Subcutaneous abdominal adipose tissue (tissue), 5 donors: ENCODE measurements around the gene CTNND2.

Experiments
- H3K27ac ChIP-seq: one replicate; pipeline ENCODE4 v1.7.0; 2013; ENCODE audit warnings: low read depth, mild to moderate bottlenecking, inconsistent platforms, low read length, moderate library complexity
- H3K27me3 ChIP-seq, 5 donors: one replicate each; pipeline ENCODE4 v1.7.0; 2013; ENCODE audit warnings: low read length in 5 of 5, inconsistent platforms in 1 of 5; ENCODE audit not compliant: control insufficient read depth in 5 of 5, insufficient read depth in 4 of 5
- H3K36me3 ChIP-seq, 5 donors: one replicate each; pipeline ENCODE4 v1.7.0; 2013; ENCODE audit warnings: low read length in 5 of 5; ENCODE audit not compliant: control insufficient read depth in 5 of 5, insufficient read depth in 5 of 5
- H3K4me1 ChIP-seq, 5 donors: one replicate each; pipeline ENCODE4 v1.7.0; 2013; ENCODE audit warnings: low read length in 5 of 5, mild to moderate bottlenecking in 3 of 5, moderate library complexity in 1 of 5; ENCODE audit not compliant: control insufficient read depth in 5 of 5, insufficient read depth in 5 of 5
- H3K4me3 ChIP-seq, 5 donors: one replicate each; pipeline ENCODE4 v1.7.0; 2013; ENCODE audit warnings: low read length in 5 of 5, low read depth in 1 of 5
- H3K9ac ChIP-seq, 5 donors: one replicate each; pipeline ENCODE4 v1.7.0; 2013; ENCODE audit warnings: low read length in 5 of 5, mild to moderate bottlenecking in 4 of 5, moderate library complexity in 3 of 5
- H3K9me3 ChIP-seq, 5 donors: one replicate each; pipeline ENCODE4 v1.7.0; 2013; ENCODE audit warnings: low read length in 5 of 5; ENCODE audit not compliant: control insufficient read depth in 5 of 5
- donor health status: healthy.
- donor health status: healthy.
- donor health status: healthy.
- donor health status: healthy.
- donor health status: healthy.

Gene CTNND2

DNA sequence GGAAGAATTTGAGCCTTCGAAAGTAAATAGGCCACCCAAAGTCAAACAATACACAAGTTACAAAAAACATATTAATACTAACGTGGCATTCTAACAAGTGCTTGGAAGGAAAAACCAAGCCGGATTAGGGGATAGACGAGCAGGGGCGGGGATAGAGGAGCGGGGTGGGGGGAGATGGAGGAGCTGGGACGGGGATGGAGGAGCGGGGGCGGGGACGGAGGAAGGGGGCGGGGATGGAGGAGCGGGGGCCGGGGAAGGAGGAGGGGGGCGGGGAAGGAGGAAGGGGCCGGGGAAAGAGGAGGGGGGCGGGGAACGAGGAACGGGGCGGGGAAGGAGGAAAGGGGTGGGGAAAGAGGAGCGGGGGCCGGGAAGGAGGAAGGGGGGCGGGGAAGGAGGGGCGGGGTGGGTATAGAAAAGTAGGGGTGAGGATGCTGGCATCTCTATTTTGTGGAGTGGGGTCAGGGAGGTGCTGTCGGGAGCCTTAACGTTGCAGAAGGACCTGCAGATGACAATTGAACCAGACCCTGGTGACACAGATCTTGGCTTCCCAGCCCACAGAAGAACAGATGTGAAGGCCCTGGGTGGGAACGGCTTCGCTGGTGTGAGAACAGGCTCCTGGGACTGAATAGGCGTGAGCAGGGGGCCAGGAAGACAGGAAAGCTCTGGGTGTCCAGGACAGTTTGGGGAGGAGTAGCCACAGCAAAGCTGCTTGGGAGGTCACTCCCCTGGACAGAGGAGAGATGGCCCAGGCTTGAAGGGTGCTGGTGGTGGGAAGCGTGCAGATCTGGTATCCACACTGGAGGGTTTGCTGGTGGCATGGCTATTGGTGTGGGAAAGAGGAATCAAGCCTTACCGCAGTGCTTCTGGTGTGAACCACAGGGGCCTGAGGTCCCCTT is 909.9 kb downstream of the CTNND2 start:
- Histone ChIP-seq H3K4me3 (no peak overlapping the region), H3K27ac (no peak overlapping the region), H3K9me3 (peaks cover 0 to 3% (median 0%) of the 10 kb centered on the region in 5 donors)

DNA sequence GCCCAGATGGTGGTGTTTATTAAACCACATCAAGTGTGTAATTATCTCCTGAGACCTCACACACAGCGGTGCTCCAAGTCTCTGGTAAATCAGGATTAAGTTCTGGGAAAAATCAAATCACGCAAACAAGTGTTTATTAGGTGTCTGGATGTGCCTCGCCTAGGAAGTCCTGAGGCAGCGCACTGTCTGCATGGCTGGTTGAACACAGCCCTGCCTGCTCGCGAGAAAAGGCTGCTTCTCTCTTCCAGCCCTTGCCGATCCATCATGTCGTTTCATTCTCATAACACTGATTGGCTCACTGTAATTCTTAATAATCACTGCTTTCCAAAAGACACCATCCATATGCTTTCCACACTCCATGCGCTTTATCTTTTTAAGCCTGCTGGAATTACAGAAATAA is 913.6 kb downstream of the CTNND2 start:
- Histone ChIP-seq H3K9ac (no peak overlapping the region), H3K27me3 (peaks cover 3 to 23% (median 13%) of the 10 kb centered on the region in 5 donors), H3K27ac (no peak overlapping the region), H3K36me3 (no peaks in the 10 kb centered on the region), H3K4me3 (no peak overlapping the region), H3K4me1 (peaks cover 0 to 3% (median 0%) of the 10 kb centered on the region in 5 donors), H3K9me3 (peaks cover 0 to 3% (median 0%) of the 10 kb centered on the region in 5 donors)

More for the DNA sequence above, 909.9 kb downstream of the CTNND2 start:
- Histone ChIP-seq H3K27me3 (peaks cover 0 to 9% (median 4%) of the 10 kb centered on the region in 5 donors), H3K9ac (no peak overlapping the region), H3K4me1 (no peaks in the 10 kb centered on the region), H3K36me3 (no peaks in the 10 kb centered on the region)

DNA sequence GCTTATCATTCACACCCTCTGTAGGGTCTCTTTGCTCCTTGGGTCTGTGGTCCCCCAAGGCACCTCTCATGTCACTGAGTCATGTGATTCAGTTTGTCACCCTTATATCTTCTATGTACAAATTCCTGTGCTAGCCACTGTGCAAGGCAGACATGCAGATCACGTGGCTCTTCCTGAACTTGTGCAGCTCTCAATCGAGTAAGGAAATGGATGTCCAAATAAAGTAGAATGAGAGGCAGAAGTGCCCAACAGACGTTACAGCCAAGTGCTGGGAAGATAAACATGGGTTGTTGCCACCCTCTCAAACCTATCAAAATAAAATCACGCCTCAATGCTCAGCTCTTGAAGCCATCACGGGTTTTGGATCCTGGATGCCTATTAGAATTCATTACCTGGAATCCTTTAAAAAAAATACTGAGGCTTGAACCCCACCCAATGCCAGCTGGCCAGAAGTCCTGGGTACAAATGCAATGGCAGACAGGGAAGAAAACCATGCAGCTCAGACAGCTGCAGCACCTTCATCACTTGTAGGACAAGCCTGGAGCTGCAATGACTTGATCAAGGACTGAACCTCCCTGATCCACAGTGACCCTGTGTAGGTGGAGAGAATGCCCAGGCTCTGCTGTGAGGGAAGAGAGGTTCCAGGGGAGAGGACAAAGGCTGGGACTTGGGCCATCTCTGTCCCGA is 914.5 kb downstream of the CTNND2 start:
- Histone ChIP-seq H3K27me3 (peaks cover 3 to 20% (median 12%) of the 10 kb centered on the region in 5 donors), H3K36me3 (no peaks in the 10 kb centered on the region)

DNA sequence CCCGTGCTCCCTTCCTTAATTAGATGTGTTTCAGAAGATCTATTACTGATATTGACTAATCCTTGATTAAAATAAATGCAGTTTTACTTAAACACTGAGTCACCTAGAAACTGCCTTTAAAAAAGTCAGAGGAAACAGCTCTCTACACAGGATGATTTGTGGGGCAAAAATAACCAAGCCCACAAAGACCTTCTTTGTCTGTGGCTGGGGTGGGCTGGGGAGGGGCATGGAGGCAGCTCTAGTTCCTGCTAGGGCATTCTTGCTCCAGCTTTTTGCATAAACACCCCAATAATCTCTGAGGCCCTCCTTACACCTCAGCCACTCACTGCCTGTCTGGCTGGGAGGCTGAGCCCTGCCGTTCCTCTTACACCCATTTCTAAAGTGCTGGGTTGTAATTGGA is 915.6 kb downstream of the CTNND2 start:
- Histone ChIP-seq H3K36me3 (no peaks in the 10 kb centered on the region), H3K9me3 (no peaks in the 10 kb centered on the region), H3K27me3 (peaks cover 0 to 17% (median 9%) of the 10 kb centered on the region in 5 donors), H3K27ac (no peak overlapping the region), H3K4me3 (no peak overlapping the region), H3K9ac (no peak overlapping the region), H3K4me1 (peaks cover 0 to 3% (median 0%) of the 10 kb centered on the region in 5 donors)

More for the DNA sequence above, 914.5 kb downstream of the CTNND2 start:
- no peak overlapping the region for H3K4me3 ChIP-seq
- H3K4me1 ChIP-seq = peaks cover 0 to 3% (median 0%) of the 10 kb centered on the region in 5 donors
- H3K9ac ChIP-seq = no peak overlapping the region
- H3K27ac ChIP-seq = no peak overlapping the region
- H3K9me3 ChIP-seq = no peaks in the 10 kb centered on the region

DNA sequence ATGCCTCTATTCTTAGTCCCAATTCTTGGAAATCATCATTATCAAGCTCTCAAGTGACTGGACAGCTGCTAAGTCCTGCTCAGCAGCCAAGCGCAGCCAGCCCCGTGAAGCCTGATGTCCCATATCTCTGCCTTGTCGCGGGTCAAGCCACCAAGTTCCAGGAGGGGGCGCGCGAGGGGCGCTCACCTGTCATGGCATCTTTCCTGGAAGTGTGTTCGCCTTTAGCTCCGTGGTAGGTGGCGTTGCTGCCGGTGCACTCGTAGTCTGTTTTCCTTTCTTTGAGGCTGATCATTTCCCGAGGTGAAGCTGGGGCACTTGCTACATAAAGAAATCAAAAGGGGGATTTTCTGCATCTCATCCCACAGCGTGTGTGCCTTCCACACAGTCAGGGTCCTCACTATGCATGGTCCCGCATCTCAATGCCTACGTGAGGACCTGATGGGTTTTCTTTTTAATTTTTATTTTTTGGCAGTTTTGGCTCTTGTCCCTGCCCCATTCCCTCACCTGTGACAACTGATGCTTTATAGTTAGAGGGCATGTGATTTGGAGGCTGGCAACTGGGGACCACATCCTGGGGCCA is 916.2 kb downstream of the CTNND2 start:
- Histone ChIP-seq H3K36me3 (no peaks in the 10 kb centered on the region), H3K9me3 (no peaks in the 10 kb centered on the region), H3K9ac (no peak overlapping the region), H3K27me3 (peaks cover 0 to 17% (median 9%) of the 10 kb centered on the region in 5 donors), H3K27ac (no peak overlapping the region), H3K4me3 (no peak overlapping the region), H3K4me1 (peaks cover 0 to 3% (median 0%) of the 10 kb centered on the region in 5 donors)

DNA sequence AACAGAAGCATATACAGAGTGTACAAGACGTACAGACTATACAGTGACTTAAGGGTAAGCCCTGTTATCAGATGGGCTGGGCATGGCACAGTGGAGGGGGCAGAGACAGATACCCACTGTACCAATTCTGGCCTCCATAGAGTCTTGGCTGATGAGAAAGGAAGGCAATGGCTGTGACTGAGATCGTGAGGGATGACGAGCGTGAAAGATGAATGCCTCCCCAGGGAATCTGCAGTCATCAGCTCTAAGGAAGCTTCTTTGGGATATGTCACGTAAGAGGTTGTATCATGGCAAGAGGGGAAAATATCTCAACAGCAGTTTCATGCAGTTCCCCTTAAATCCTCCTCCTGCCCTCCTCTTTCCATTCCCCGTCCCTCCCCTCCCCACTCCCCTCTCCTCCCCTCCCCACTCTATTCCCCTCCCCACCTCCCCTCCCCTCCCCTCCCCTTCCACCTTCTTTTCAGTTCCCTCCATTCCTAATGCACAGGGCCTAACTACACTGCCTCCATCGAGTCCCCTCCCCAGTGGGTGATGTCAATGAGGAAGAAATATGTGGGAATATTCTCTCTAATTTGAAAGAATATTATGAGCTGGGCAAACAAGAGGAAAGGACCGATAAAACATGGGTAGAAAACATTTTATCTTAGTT is 916.8 kb downstream of the CTNND2 start:
- Histone ChIP-seq H3K9me3 (no peaks in the 10 kb centered on the region), H3K36me3 (no peaks in the 10 kb centered on the region), H3K4me1 (peaks cover 0 to 3% (median 0%) of the 10 kb centered on the region in 5 donors), H3K27me3 (peaks cover 0 to 14% (median 9%) of the 10 kb centered on the region in 5 donors), H3K9ac (no peak overlapping the region), H3K27ac (no peak overlapping the region), H3K4me3 (no peak overlapping the region)

DNA sequence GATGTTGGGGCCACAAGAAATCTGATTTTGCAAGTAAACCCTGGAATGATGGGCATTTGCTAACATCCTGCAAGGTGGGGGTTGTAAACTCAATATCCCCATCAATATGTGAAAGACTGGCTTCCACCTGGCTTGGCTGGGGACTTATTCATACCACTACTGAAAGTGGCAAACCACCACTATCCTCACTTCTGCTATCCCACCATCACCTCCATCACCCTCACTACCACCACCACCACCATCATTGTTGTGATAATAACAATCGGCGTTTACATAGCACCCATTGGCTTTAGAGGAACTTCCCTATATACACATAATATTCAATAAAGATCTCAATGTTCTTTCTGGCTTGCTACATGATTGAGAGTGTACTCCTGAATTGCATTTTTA is 918.5 kb downstream of the CTNND2 start:
- Histone ChIP-seq H3K4me3 (no peak overlapping the region), H3K27ac (no peak overlapping the region), H3K4me1 (peaks cover 0 to 3% (median 0%) of the 10 kb centered on the region in 5 donors), H3K36me3 (no peaks in the 10 kb centered on the region), H3K9ac (no peak overlapping the region), H3K27me3 (peaks cover 0 to 14% (median 9%) of the 10 kb centered on the region in 5 donors), H3K9me3 (no peaks in the 10 kb centered on the region)

DNA sequence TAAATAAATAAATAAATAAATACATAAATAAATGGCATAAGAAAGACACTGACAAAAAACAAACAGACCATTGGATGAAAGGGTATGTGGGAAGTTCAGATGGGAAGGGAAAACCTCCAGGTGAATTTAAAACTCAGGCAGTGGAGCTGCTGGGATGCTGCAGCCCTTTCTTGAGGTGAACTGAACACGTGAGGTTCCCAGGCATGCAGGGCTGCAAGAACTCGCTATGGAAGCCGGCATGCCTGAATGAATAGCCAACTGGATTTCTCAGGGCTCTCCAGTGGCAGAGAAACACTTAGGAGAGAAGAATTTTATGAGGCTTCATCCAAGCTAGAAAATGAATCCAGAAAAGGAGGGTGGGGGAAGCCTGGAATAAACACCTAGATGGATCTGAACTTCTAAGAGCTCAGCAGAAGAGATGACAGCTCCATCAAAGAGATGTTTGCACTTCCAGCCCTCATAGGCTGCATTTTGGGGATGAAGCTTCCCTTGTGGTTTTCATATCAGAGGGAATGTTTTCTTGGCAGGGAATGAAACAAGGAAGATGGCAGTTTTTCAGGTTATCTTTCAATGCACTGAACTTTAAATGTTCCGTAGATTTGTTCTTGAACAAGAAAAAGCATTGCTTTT is 919.0 kb downstream of the CTNND2 start:
- Histone ChIP-seq H3K27me3 (peaks cover 0 to 14% (median 9%) of the 10 kb centered on the region in 5 donors), H3K27ac (no peak overlapping the region), H3K9me3 (no peaks in the 10 kb centered on the region), H3K9ac (no peak overlapping the region), H3K4me1 (peaks cover 0 to 3% (median 0%) of the 10 kb centered on the region in 5 donors), H3K36me3 (no peaks in the 10 kb centered on the region), H3K4me3 (no peak overlapping the region)

DNA sequence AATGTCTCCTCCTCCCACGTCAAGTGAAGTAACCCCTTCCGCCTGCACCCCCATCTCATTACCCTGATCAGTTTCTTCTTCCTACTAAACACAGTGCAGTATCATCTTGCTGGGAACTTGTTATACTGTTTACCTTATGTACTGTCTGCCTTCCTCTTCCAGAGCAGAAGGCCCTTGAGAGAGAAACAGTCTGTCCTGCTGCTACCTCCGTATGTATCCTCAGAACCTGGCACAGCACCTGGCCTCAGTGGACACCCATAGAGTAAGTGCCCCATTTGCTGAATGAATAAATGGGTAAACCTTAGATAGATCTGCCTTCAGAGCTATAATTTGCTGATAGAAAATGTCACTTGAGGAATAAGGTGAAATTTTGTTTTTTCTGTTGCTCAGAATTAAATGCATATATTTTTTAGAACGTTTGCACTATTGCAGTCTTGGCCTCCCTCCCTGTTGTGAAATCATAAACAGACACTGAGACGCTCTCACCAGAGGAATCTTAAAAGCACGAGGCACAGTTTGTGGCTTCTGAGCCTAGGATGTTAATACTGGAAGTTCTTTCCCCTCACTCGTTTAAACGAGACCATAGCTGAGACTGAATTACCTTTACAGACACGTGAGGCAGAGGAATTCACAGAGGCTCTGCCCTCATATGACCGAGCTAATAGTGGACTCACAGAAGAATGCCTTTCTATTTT is 920.1 kb downstream of the CTNND2 start:
- peaks cover 0 to 13% (median 9%) of the 10 kb centered on the region in 5 donors for H3K27me3 ChIP-seq
- H3K9me3 ChIP-seq = no peaks in the 10 kb centered on the region
- H3K4me3 ChIP-seq = no peak overlapping the region
- no peak overlapping the region for H3K9ac ChIP-seq
- no peak overlapping the region for H3K27ac ChIP-seq
- H3K36me3 ChIP-seq = no peaks in the 10 kb centered on the region
- H3K4me1 ChIP-seq = peaks cover 0 to 3% (median 0%) of the 10 kb centered on the region in 5 donors
